ENCODE data around the gene NAT9. TPM values are rescaled to one million over a fixed set of nuclear protein-coding genes. Genes with fewer than 3 reads are reported as not detected.

Gene NAT9
- total RNA-seq, 1 donor from 2014 or later: 50.1 TPM

DNA sequence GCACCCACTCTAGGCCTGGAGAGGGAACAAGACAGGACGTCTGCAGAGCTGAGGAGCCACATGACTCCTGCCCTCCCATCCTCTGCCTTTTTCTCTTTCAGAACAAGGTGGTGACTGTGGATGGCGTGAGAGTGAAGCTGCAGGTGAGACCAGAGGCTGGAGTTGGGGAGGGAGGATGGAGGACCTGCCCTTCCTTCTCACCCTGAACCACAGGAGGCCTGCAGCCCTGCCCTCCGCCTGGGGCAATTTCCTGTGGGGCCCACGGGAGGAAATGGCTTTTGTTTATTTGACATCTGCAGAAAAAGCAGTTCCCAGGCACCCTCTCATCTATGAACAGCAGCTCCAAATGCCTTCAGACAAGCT is 34.0 kb downstream of the NAT9 start:
- TF ChIP-seq, protein P1, sequence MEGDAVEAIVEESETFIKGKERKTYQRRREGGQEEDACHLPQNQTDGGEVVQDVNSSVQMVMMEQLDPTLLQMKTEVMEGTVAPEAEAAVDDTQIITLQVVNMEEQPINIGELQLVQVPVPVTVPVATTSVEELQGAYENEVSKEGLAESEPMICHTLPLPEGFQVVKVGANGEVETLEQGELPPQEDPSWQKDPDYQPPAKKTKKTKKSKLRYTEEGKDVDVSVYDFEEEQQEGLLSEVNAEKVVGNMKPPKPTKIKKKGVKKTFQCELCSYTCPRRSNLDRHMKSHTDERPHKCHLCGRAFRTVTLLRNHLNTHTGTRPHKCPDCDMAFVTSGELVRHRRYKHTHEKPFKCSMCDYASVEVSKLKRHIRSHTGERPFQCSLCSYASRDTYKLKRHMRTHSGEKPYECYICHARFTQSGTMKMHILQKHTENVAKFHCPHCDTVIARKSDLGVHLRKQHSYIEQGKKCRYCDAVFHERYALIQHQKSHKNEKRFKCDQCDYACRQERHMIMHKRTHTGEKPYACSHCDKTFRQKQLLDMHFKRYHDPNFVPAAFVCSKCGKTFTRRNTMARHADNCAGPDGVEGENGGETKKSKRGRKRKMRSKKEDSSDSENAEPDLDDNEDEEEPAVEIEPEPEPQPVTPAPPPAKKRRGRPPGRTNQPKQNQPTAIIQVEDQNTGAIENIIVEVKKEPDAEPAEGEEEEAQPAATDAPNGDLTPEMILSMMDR (IDR thresholded peaks at IDR 0.05; ENCODE audit: unreplicated experiment): no peak
- peaks cover 47% of the 10 kb centered on the region for H3K4me1 Mint-ChIP-seq (ENCODE audit: unreplicated experiment)
- no peaks in the 10 kb centered on the region for H3K9me3 Mint-ChIP-seq (ENCODE audit: unreplicated experiment)
- no peak overlapping the region for H3K27ac Mint-ChIP-seq (ENCODE audit: unreplicated experiment)
- no peaks in the 10 kb centered on the region for H3K36me3 Mint-ChIP-seq (ENCODE audit: low read depth, unreplicated experiment)
- H3K4me3 Mint-ChIP-seq (ENCODE audit: unreplicated experiment): no peak overlapping the region
- peaks cover 10% of the 10 kb centered on the region for H3K27me3 Mint-ChIP-seq (ENCODE audit: unreplicated experiment)
- no peak for DNase-seq (ENCODE audit: low spot score)

DNA sequence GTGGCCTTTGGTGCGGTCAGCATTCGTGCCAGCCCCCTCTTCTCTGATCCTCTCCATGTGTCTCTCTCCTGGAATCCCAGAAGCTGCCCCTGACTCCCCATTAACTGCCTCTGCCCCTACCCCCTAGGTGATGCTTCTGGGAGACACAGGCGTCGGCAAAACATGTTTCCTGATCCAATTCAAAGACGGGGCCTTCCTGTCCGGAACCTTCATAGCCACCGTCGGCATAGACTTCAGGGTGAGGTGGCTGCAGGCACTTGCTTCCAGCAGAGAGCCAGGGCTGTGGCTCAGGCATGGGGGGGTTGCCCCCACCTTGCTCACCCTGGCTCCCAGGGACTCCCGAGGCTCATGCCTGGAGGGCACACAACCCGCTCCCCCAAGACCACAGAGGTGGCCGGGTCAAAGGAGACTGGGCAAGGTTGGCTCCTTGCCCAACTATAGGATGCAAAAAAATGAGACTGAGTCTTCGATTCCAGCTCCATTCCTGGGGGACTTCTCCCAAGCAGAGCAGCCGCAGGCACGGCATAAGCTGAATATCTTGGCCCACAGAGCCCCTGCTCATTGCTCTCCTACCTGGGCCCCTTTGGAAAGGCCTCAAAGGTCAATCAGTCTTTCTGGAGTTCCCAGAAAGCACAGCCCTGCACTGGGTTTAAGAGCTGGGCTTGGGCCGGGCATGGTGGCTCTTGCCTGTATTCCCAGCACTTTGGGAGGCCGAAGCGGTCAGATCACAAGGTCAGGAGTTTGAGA is 35.3 kb downstream of the NAT9 start:
- Mint-ChIP-seq H3K4me1 (ENCODE audit: unreplicated experiment) (peaks cover 42% of the 10 kb centered on the region), H3K36me3 (ENCODE audit: low read depth, unreplicated experiment) (no peaks in the 10 kb centered on the region), H3K27me3 (ENCODE audit: unreplicated experiment) (peaks cover 11% of the 10 kb centered on the region), H3K9me3 (ENCODE audit: unreplicated experiment) (no peaks in the 10 kb centered on the region), H3K4me3 (ENCODE audit: unreplicated experiment) (no peak overlapping the region), H3K27ac (ENCODE audit: unreplicated experiment) (no peak overlapping the region)
- DNase-seq (ENCODE audit: low spot score): no peak
- TF ChIP-seq, protein P1 (IDR thresholded peaks at IDR 0.05; ENCODE audit: unreplicated experiment): no peak

DNA sequence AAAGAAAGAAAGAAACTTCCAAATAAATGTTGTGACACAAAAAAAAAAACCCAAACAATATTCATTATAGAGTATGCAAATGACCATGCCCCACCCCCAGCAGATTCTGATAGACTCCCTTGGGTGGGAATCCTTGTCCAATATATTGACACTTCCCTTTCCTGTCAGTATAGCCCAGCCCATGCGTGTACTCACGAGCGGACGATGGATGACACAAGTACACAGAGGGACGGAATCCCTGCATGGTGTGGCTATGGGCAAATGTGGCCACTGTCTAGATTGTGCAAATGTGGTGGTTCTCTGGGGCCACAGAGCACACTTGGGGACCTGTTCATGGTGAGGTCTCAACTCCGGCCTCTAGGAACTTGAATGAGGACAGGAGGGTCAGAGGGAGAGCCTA is 36.0 kb downstream of the NAT9 start:
- Mint-ChIP-seq H3K4me1 (ENCODE audit: unreplicated experiment) (peaks cover 42% of the 10 kb centered on the region), H3K27ac (ENCODE audit: unreplicated experiment) (no peak overlapping the region), H3K4me3 (ENCODE audit: unreplicated experiment) (no peak overlapping the region), H3K36me3 (ENCODE audit: low read depth, unreplicated experiment) (no peaks in the 10 kb centered on the region), H3K27me3 (ENCODE audit: unreplicated experiment) (peaks cover 11% of the 10 kb centered on the region), H3K9me3 (ENCODE audit: unreplicated experiment) (no peaks in the 10 kb centered on the region)
- no peak for DNase-seq (ENCODE audit: low spot score)
- TF ChIP-seq, protein P1 (IDR thresholded peaks at IDR 0.05; ENCODE audit: unreplicated experiment): no peak

DNA sequence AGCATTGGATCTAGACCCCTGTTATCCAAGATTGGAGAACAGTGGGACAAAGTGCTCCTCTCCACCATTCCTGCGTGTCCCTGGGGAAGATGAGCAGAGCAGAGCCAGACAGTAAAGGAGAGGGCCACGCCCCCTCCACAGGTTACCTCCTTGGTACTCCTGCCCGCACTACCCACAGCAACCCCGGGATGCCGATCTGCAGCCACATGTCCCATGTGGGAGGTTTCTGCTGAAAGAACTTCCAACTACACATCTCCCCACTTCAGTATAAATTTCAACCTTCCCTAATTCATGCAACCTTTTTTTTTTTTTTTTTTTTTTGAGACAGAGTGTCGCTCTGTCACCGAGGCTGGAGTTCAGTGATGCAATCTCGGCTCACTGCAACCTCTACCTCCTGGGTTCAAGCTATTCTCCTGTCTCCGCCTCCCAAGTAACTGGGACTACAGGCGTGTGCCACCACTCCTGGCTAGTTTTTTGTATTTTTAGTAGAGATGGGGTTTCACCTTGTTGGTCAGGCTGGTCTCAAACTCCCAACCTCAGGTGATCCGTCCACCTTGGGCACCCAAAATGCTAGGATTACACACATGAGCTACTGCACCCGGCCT is 36.8 kb downstream of the NAT9 start:
- Mint-ChIP-seq H3K27ac (ENCODE audit: unreplicated experiment) (no peak overlapping the region), H3K4me1 (ENCODE audit: unreplicated experiment) (peaks cover 36% of the 10 kb centered on the region), H3K9me3 (ENCODE audit: unreplicated experiment) (no peaks in the 10 kb centered on the region), H3K27me3 (ENCODE audit: unreplicated experiment) (peaks cover 13% of the 10 kb centered on the region), H3K4me3 (ENCODE audit: unreplicated experiment) (no peak overlapping the region), H3K36me3 (ENCODE audit: low read depth, unreplicated experiment) (no peaks in the 10 kb centered on the region)
- TF ChIP-seq, protein P1 (IDR thresholded peaks at IDR 0.05; ENCODE audit: unreplicated experiment): no peak
- no peak for DNase-seq (ENCODE audit: low spot score)
